Astrocyte of the spinal cord (primary cell): ENCODE measurements around the gene ULK4.

Source experiments
- DNase-seq: peaks from one replicate; pipeline ENCODE4 v3.0.0; 2011; ENCODE audit warnings: low read depth, low spot score
- H3K4me3 ChIP-seq: 2 replicates; pipeline ENCODE4 v1.5.1; 2011; ENCODE audit warnings: low read depth, mild to moderate bottlenecking, low read length, moderate library complexity
- CTCF ChIP-seq: IDR thresholded peaks from 2 replicates; pipeline ENCODE4 v1.5.1; 2012; ENCODE audit warnings: low read depth, mild to moderate bottlenecking, low read length, inconsistent platforms
- in situ Hi-C: cut with HindIII; loops from 2 replicates; pipeline ENCODE4 v1.10.0; 2017; ENCODE audit warnings: low sequenced_read_pairs

Gene ULK4

GRCh38 chr3:42001777-42002176 is 39.9 kb upstream of the ULK4 start:
- H3K4me3 ChIP-seq: no peak overlapping the region
- no peak for DNase-seq
- in situ Hi-C loops: no loop called here
- no peak for TF ChIP-seq CTCF

- TF ChIP-seq CTCF: no peak
- in situ Hi-C loops: no loop called here
- DNase-seq: no peak
- H3K4me3 ChIP-seq: no peak overlapping the region
Observed at GRCh38 chr3:41999909-42000308, 38.0 kb upstream of the ULK4 start.

- TF ChIP-seq CTCF: peak; percentile 60
- no peak for DNase-seq
- no peak overlapping the region for H3K4me3 ChIP-seq
- in situ Hi-C loops: no loop called here
Observed at GRCh38 chr3:41997702-41998550, 36.0 kb upstream of the ULK4 start.

DNA sequence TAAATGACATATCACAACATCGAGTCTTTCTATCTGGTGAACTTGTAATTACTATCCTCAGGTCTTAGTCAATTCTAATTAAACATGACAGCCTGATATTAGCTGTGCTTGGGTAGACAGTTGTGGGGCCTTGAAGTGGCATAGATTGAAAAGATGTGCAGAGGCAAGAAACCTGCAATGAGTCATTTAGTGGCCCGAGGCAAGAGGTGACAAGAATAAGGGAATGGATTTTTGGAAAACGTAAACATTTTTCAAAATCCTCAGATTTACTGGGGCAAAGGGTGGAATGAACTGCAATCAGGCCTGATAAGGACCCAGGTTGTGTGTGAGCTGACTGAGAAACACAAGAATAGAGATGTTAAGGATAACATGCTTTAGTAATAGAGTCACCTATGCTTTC is 29.5 kb upstream of the ULK4 start:
- in situ Hi-C loops: no loop called here
- DNase-seq: no peak
- no peak for TF ChIP-seq CTCF
- no peak overlapping the region for H3K4me3 ChIP-seq

- no peak overlapping the region for H3K4me3 ChIP-seq
- DNase-seq: no peak
- no peak for TF ChIP-seq CTCF
- in situ Hi-C loops: no loop called here
Observed at GRCh38 chr3:41989518-41989917, 27.6 kb upstream of the ULK4 start.

DNA sequence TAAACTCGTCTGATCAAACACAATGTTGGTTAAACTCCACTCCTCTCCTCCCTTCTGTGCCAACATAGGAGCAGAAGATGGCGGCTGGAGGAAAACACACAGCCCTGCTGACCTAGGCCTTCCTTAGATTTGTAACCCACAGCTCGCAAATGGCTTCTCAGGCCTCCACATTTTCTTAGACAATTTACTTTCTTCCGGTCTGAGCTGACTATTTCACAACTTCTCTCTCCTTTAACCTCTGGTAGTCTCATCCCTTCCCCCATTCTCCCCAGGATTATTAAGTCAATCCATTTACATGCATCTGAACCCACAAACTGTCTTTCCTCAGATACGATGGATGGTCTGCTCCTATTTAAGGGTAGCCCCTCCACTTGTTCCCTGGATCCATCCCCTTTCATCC is 25.7 kb upstream of the ULK4 start:
- no peak for DNase-seq
- H3K4me3 ChIP-seq: no peak overlapping the region
- in situ Hi-C loops: no loop called here
- TF ChIP-seq CTCF: no peak
